ENCODE results near the gene TEX29.

The TEX29 gene

GRCh38 chr13:111370570-111371535 is 50.4 kb downstream of the TEX29 start:
- TF ChIP-seq CTCF (IDR thresholded peaks at IDR 0.05) (no peak), ZFX (IDR thresholded peaks at IDR 0.05; ENCODE audit: borderline replicate concordance) (no peak)

GRCh38 chr13:111371720-111372119 is 51.3 kb downstream of the TEX29 start:
- TF ChIP-seq ZFX (IDR thresholded peaks at IDR 0.05; ENCODE audit: borderline replicate concordance) (no peak), CTCF (IDR thresholded peaks at IDR 0.05) (no peak)
- no peak overlapping the region for H3K27ac ChIP-seq

More at GRCh38 chr13:111370570-111371535, 50.4 kb downstream of the TEX29 start:
- no peak overlapping the region for H3K27ac ChIP-seq

GRCh38 chr13:111372651-111373425 is 52.4 kb downstream of the TEX29 start:
- TF ChIP-seq ZFX (IDR thresholded peaks at IDR 0.05; ENCODE audit: borderline replicate concordance) (no peak), CTCF (IDR thresholded peaks at IDR 0.05) (no peak)
- H3K27ac ChIP-seq, result no peak overlapping the region

GRCh38 chr13:111373486-111373885 is 53.0 kb downstream of the TEX29 start:
- H3K27ac ChIP-seq, result no peak overlapping the region
- TF ChIP-seq CTCF (IDR thresholded peaks at IDR 0.05) (no peak), ZFX (IDR thresholded peaks at IDR 0.05; ENCODE audit: borderline replicate concordance) (no peak)

- TF ChIP-seq CTCF (IDR thresholded peaks at IDR 0.05), result no peak
- TF ChIP-seq ZFX (IDR thresholded peaks at IDR 0.05; ENCODE audit: borderline replicate concordance), result no peak
- no peak overlapping the region for H3K27ac ChIP-seq
Measured at GRCh38 chr13:111380431-111380830, 60.0 kb downstream of the TEX29 start.

- no peak overlapping the region for H3K27ac ChIP-seq
- TF ChIP-seq ZFX (IDR thresholded peaks at IDR 0.05; ENCODE audit: borderline replicate concordance) (no peak), CTCF (IDR thresholded peaks at IDR 0.05) (no peak)
Measured at GRCh38 chr13:111382411-111382810, 62.0 kb downstream of the TEX29 start.
